Activated naive CD4-positive, alpha-beta T cell treated with anti-CD3 and anti-CD28 coated beads, Interleukin-2, amount 50 U/mL, for 16 hours (primary cell): ENCODE measurements around the gene PTPN14.

ENCODE experiments used
- DNase-seq: peaks from one replicate; pipeline ENCODE4 v3.0.0-alpha.2; 2020

The PTPN14 gene

DNA sequence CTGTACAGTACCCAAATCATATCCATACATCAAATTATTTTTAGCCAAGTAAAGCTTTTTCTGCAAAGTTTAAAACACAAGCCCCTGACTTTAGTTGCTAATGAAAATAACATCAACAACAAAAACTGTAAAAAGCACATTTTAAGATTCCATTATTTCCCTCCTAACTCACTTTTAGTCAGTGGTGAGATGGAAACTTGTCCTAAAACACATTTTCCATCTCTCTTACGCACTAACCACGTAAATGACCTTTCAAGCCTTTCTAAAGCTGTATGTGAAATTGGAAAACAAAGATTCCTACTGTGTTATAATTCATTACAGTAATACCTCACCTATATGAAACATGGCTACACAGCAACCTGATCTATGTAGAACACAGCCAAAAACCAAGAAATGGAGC is 77.5 kb downstream of the PTPN14 start:
- DNase-seq: no peak

GRCh38 chr1:214473387-214473786 is 78.0 kb downstream of the PTPN14 start:
- DNase-seq: no peak

DNA sequence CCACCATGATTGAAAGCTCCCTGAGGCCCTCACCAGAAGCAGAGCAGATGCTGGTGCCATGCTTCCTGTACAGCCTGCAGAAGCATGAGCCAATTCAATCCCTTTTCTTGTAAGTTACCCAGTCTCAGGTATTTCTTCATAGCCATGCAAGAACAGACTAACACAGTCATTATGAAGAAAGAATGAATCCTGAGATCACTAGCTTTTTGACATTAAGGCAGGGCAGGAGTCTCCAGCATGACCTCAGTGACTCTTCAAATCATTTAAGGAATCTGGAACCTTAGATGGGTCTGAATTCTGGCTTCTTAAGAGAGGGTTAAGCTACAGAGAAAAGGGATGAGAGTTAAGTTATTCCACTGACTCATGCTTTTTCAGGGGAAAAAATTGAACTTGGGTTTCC is 79.0 kb downstream of the PTPN14 start:
- no peak for DNase-seq

GRCh38 chr1:214471458-214471857 is 79.9 kb downstream of the PTPN14 start:
- no peak for DNase-seq

DNA sequence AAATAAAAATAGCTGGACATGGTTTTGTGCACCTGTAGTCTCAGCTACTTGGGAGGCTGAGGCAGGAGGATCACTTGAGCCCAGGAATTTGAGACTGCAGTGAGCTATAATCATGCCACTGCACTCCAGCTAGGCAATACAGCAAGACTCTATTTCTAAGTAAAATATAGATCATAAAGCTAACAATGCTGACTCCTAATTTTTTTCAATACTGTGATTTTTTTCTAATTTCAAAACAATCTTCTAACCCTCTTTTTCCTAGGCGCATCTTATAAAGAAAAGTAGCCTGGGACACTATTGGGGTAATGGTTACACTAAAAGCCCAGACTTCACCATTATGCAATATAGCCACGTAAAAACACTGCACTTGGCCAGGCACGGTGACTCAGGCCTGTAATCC is 81.3 kb downstream of the PTPN14 start:
- DNase-seq: no peak

DNA sequence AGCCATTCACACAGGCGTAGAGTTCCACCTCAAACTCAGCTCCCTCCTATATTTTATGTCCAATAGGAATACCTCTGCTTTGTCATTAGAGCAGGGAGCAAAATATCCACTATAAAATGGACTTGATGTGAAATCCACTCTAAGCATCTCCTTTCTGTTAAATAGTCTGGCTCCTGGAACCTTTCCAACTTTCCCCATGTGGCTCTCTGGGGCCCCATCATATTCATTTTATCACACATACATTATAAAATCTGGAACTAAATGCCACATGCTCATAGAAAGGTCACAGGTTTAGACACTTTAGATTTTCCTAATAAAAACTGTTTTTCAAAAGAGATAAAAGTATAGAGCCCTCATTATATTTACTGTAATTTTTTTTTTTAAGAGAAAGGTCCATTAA is 82.1 kb downstream of the PTPN14 start:
- no peak for DNase-seq

- DNase-seq: no peak
These were observed 84.3 kb downstream of the PTPN14 start for GRCh38 chr1:214467078-214467585.

GRCh38 chr1:214466403-214467077 is 84.9 kb downstream of the PTPN14 start:
- no peak for DNase-seq

GRCh38 chr1:214464445-214465287 is 86.7 kb downstream of the PTPN14 start:
- DNase-seq: no peak

- DNase-seq: no peak
These were observed 87.8 kb downstream of the PTPN14 start for GRCh38 chr1:214463596-214463995.

DNA sequence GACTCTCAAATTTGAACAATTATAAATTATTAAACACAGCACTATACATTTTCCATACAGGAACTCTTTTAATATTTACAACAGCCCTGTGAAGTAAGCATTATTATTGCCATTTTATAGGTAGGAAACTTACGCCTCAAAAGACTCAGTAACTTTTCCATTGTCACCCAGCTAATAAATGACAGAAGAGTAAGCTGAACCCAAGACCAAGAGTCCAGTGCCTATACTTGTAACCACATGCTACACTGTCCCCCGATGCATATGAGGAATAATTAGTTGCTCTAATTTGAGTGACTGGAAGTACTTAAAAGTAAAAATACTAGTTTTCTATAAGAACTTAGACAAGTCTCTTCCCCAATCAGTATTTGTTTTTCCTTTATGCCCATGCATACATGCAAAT is 88.5 kb downstream of the PTPN14 start:
- no peak for DNase-seq

DNA sequence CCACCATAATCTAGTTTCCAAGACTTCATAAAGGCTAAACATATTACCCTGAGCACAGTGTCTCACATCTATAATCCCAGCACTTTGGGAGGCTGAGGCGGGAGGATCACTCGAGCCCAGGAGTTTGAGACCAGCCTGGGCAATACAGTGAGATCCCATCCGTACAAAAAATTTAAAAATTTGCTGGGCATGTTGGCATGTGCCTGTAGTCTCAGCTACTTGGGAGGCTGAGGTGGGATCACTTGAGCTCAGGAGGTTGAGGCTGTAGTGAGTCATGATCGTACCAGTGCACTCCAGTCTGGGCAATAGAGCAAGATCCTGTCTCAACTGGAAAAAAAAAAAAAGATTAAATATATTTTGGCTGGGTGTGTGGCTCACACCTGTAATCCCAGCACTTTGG is 90.1 kb downstream of the PTPN14 start:
- no peak for DNase-seq

DNA sequence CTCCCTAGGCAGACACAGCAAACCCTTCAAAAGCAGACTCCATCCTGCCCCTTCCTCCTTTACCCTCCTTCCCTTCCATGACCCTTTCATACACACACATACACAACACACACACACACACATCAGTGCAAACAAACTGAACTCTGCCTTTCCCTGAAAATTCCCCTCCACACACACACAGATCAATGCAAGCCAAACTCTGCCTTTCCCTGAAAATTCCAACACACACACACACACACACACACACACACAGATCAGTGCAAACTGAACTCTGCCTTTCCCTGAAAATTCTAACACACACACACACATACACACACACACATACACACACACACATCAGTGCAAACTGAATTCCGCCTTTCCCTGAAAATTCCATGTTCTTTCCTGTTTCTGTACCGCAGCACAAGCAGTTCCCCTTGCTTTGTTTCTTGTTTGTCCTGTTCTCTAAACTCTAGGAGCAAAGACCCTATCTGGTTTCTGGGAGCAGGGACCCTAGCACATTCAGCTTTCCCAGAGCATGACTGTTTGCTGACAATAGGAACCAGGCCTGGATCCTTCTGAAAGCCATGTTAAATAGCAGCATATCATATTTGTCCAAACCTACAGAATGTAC is 91.0 kb downstream of the PTPN14 start:
- no peak for DNase-seq

DNA sequence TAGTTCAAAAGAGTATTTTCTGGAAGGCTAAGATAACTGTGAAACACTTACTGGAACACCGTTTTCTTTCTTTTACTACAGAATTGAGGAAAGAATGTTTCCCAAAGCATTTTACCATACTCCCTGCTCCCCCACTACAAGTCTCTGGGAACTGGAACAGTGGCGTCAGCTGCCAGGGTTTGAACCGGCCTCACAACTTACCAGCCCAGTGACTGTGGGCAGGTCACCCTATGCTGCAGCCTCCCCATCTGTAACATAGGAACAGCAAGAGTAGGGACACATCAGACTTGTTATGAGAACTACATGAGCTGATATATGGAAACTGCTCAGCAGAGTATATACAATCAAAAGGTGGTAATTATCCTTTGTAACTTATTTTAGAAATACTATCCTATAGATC is 91.5 kb downstream of the PTPN14 start:
- no peak for DNase-seq

GRCh38 chr1:214458541-214458940 is 92.9 kb downstream of the PTPN14 start:
- no peak for DNase-seq

DNA sequence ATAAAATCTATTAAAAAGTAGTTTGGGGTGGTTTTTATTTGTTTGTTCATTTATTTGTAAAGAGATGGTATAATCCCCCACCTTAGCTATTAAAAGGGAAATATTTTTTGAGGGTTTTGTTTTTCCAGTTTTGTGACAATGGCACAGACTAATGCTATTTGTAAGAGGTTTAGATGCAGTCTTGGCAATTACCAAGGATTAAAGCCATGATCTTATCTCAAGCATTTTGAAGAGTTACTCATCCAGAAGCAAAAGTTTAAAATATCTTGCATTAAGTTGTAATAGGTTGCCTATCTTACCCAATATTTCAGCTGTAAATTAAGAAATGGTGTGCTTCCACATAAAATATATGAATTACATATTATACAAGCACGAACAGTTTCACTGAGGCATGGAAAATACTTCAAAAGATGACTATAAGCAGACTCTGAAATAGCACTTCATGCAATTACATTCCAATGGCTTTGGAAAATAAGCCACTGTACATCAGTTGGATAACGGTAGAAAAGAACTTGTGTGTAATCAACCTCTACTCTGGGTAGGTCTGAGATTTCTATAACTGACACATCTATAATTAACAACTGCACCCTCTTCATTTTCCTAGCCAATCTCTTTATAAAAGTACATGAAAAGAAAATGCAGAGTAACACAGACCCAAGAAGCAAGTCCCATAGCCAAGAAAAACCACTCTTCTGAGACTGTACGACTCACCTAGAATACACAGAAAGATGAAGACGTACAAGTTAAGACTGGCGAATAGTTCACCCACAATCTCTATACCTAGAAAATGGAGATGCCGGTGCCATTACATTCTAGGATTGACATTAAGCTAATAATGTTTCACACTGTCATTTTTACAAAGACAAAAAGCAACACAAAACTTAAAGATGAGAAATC is 95.2 kb downstream of the PTPN14 start:
- no peak for DNase-seq

DNA sequence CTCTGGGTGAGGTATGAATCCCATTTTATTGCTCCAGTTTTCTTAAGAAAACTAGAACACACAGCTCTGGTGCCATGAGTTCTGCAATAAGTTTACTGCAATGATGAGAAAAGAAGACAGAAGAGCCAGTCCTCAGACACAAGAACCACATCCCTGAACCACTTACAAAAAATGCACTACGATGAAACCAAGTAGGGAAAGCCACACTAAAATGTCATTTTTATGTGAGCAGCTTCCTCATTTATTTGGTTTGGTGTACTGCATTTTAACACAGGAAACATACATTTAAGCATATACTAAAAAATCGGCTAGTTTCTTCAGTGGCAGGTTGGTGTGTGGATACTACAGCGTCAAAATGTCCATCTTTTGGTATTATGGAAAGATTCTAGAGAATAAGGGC is 95.9 kb downstream of the PTPN14 start:
- no peak for DNase-seq

DNA sequence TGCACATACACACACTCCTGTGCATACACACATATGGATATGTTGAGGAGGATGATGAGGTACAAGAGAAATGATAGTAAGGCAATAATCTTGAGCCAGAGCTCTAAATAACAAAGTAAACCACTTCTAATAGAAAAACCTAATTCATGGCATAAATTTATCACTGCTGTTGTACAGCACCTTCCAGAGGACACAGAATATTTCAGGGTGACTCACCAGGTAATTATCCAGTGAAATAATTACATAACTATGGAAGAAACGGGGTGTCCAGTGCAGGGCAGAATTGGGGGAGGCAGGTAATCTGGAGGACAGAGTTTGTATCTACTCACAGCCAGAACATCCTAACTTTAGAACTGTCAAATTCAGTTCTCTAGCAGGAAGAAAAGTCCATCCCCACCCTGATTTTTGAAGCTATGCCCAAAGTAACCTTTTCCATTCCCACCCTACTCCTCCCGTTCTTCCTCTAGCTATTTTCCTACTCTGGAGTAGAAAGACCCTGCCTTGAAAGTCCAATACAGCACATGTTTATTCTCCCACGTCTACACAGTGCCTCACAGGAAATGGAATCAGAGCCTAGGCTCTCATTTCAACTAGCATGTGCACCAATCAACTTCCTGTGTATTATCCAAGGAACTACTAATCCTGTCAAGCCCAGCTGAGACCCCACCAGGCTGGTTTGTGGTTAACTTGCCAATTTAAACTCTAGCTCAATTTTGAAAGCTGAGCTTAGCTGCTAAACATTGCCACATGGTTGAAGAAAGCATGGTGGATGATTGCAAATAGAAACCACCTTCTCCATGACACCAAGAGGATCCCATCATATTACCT is 96.6 kb downstream of the PTPN14 start:
- no peak for DNase-seq

- DNase-seq: no peak
These were observed 98.2 kb downstream of the PTPN14 start for GRCh38 chr1:214453109-214453722.

- no peak for DNase-seq
These were observed 99.1 kb downstream of the PTPN14 start for GRCh38 chr1:214452152-214452784.

DNA sequence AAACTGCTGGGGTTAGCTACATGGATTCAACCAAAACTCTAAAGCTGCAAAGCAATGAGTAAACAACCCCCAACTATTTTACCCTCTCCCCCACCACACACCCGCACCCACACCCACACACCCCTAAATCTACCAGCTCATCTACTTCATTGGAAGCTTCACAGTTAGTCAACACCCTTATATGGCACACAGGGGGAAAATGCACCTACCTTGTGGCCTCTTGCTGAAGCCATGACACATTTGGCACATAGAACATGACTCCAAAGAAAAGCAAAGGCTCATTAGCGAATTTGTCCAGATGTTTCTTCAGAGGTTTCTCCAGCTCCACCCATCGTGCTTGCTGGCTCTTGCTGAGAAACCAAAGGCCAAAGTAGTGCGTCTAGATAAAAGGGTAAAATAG is 99.8 kb downstream of the PTPN14 start:
- DNase-seq: no peak
